Neural progenitor cell (in vitro differentiated cells): ENCODE data around the gene GNG14. TPM values are rescaled to one million over a fixed set of nuclear protein-coding genes. Genes with fewer than 3 reads are reported as not detected.
A peak's percentile ranks its signal among the peaks of the same experiment; 100 is the strongest.

Experiments used
- DNase-seq: peaks from one replicate; pipeline ENCODE4 v3.0.0-alpha.2; 2016; ENCODE audit warnings: low spot score
- H2AFZ ChIP-seq: fragments of 200-600 bp; sonication (generic); replicated peaks from 2 replicates; pipeline ENCODE4 v1.6.1; 2016; ENCODE audit warnings: antibody characterized with exemption
- H3F3A ChIP-seq: fragments of 200-600 bp; sonication (generic); 2 replicates; pipeline ENCODE4 v1.6.1; 2016; ENCODE audit warnings: antibody characterized with exemption, low read depth
- H3K27ac ChIP-seq: fragments of 200-600 bp; sonication (generic); 2 replicates; pipeline ENCODE4 v1.5.1; 2016; ENCODE audit warnings: mild to moderate bottlenecking
- H3K27me3 ChIP-seq: fragments of 200-600 bp; sonication (generic); 2 replicates; pipeline ENCODE4 v1.6.1; 2016; ENCODE audit warnings: mild to moderate bottlenecking, moderate library complexity
- H3K36me3 ChIP-seq: fragments of 200-600 bp; sonication (generic); 2 replicates; pipeline ENCODE4 v1.5.1; 2016
- H3K4me1 ChIP-seq: fragments of 200-600 bp; sonication (generic); 2 replicates; pipeline ENCODE4 v1.6.1; 2016; ENCODE audit warnings: mixed run types
- H3K4me2 ChIP-seq: fragments of 200-600 bp; sonication (generic); 2 replicates; pipeline ENCODE4 v1.6.1; 2016
- H3K4me3 ChIP-seq: fragments of 200-600 bp; sonication (generic); 2 replicates; pipeline ENCODE4 v1.5.1; 2016
- H3K79me2 ChIP-seq: fragments of 200-600 bp; sonication (generic); 2 replicates; pipeline ENCODE4 v1.6.1; 2016; ENCODE audit warnings: low read depth
- H3K9ac ChIP-seq: fragments of 200-600 bp; sonication (generic); 2 replicates; pipeline ENCODE4 v1.6.1; 2016
- H3K9me3 ChIP-seq: fragments of 200-600 bp; sonication (generic); 2 replicates; pipeline ENCODE4 v1.5.1; 2016; ENCODE audit warnings: low read depth
- H4K20me1 ChIP-seq: fragments of 200-600 bp; sonication (generic); 2 replicates; pipeline ENCODE4 v1.6.1; 2016; ENCODE audit warnings: low read depth
- H3K27ac Mint-ChIP-seq: 3 replicates; pipeline ENCODE4 v1.8.0; 2021; ENCODE audit warnings: mixed read lengths
- H3K27me3 Mint-ChIP-seq: 2 replicates; pipeline ENCODE4 v1.8.0; 2022; ENCODE audit warnings: low read depth, mild to moderate bottlenecking, inconsistent platforms, moderate library complexity, mixed read lengths; ENCODE audit not compliant: insufficient read depth
- H3K36me3 Mint-ChIP-seq: 3 replicates; pipeline ENCODE4 v1.8.0; 2021; ENCODE audit warnings: mixed read lengths
- H3K4me1 Mint-ChIP-seq: 3 replicates; pipeline ENCODE4 v1.8.0; 2021; ENCODE audit warnings: mixed read lengths
- H3K4me3 Mint-ChIP-seq: 3 replicates; pipeline ENCODE4 v1.8.0; 2021; ENCODE audit warnings: mild to moderate bottlenecking, moderate library complexity, mixed read lengths
- H3K9me3 Mint-ChIP-seq: 3 replicates; pipeline ENCODE4 v1.8.0; 2020; ENCODE audit warnings: mixed read lengths
- CTCF ChIP-seq: fragments of 200-600 bp; sonication (generic); IDR thresholded peaks from 2 replicates; pipeline ENCODE4 v1.5.1; 2017; ENCODE audit warnings: antibody characterized with exemption, mild to moderate bottlenecking
- EZH2 ChIP-seq: fragments of 200-600 bp; sonication (generic); IDR thresholded peaks from 2 replicates; pipeline ENCODE4 v1.6.1; 2017; ENCODE audit warnings: antibody characterized with exemption, mild to moderate bottlenecking, moderate library complexity
- EZH2phosphoT487 ChIP-seq: fragments of 200-600 bp; sonication (generic); IDR thresholded peaks from 2 replicates; pipeline ENCODE4 v1.6.1; 2017; ENCODE audit warnings: antibody characterized with exemption
- total RNA-seq: library from RNA; depleted of rRNA; stranded (reverse); fragments of >200 nt; gene quantifications from 2 replicates; pipeline ENCODE4 v1.2.3, GENCODE V29; 2015; ENCODE audit warnings: low replicate concordance

The GNG14 gene
- total RNA-seq, 1 donor from 2014 or later, result not detected

GRCh38 chr19:12681074-12681987 is 6.5 kb upstream of the GNG14 start, which contains the start of gene DHPS:
Gene DHPS (minus strand): TSS chr19:12681880. CDS start chr19:12681766, 114 bp downstream.
- H3K36me3 ChIP-seq, result no peaks in the 10 kb centered on the region
- peak within 1 kb of the TSS; percentile 96 for H3K27ac ChIP-seq
- peaks cover 4% of the 10 kb centered on the region for H3K27me3 Mint-ChIP-seq

GRCh38 chr19:12685831-12686230 is 2.0 kb upstream of the GNG14 start:
- Histone ChIP-seq H2AFZ (no peak overlapping the region), H4K20me1 (no peaks in the 10 kb centered on the region), H3F3A (peaks cover 21% of the 10 kb centered on the region), H3K79me2 (no peaks in the 10 kb centered on the region), H3K9me3 (no peaks in the 10 kb centered on the region), H3K4me3 (no peak overlapping the region), H3K4me1 (no peaks in the 10 kb centered on the region), H3K4me2 (no peak overlapping the region), H3K9ac (no peak overlapping the region), H3K27ac (no peak overlapping the region), H3K36me3 (no peaks in the 10 kb centered on the region), H3K27me3 (no peaks in the 10 kb centered on the region)
- peak overlapping the region; percentile 18 for H3K27ac Mint-ChIP-seq
- H3K9me3 Mint-ChIP-seq, result no peaks in the 10 kb centered on the region
- no peak for TF ChIP-seq EZH2phosphoT487
- no peak for TF ChIP-seq EZH2
- TF ChIP-seq CTCF, result no peak
- H3K4me3 Mint-ChIP-seq, result peak overlapping the region; percentile 10
- DNase-seq, result no peak
- H3K27me3 Mint-ChIP-seq, result peaks cover 4% of the 10 kb centered on the region
- H3K36me3 Mint-ChIP-seq, result peaks cover 7% of the 10 kb centered on the region
- peaks cover 4% of the 10 kb centered on the region for H3K4me1 Mint-ChIP-seq

More at GRCh38 chr19:12681074-12681987, 6.5 kb upstream of the GNG14 start, which contains the start of gene DHPS:
- H3K27ac Mint-ChIP-seq, result peak within 1 kb of the TSS; percentile 85
- peak; percentile 13 for TF ChIP-seq CTCF
- TF ChIP-seq EZH2phosphoT487, result no peak
- H3K9me3 ChIP-seq, result no peaks in the 10 kb centered on the region
- peaks cover 5% of the 10 kb centered on the region for H3K4me1 Mint-ChIP-seq
- H3K4me2 ChIP-seq, result peak within 1 kb of the TSS; percentile 68
- peaks cover 15% of the 10 kb centered on the region for H3K36me3 Mint-ChIP-seq
- no peaks in the 10 kb centered on the region for H3K9me3 Mint-ChIP-seq
- no peaks in the 10 kb centered on the region for H3K4me1 ChIP-seq
- peak within 1 kb of the TSS; percentile 70 for H3K4me3 ChIP-seq
- peak; percentile 98 for DNase-seq
- H3K79me2 ChIP-seq, result peaks cover 9% of the 10 kb centered on the region
- H3K27me3 ChIP-seq, result no peaks in the 10 kb centered on the region
- H3K9ac ChIP-seq, result peak within 1 kb of the TSS; percentile 48
- H3F3A ChIP-seq, result peaks cover 40% of the 10 kb centered on the region
- peak within 1 kb of the TSS; percentile 67 for H2AFZ ChIP-seq
- no peaks in the 10 kb centered on the region for H4K20me1 ChIP-seq
- H3K4me3 Mint-ChIP-seq, result peak within 1 kb of the TSS; percentile 94

- H2AFZ ChIP-seq, result no peak overlapping the region
- H3K36me3 Mint-ChIP-seq, result peaks cover 3% of the 10 kb centered on the region
- no peaks in the 10 kb centered on the region for H3F3A ChIP-seq
- no peaks in the 10 kb centered on the region for H4K20me1 ChIP-seq
- no peaks in the 10 kb centered on the region for H3K79me2 ChIP-seq
- H3K27me3 ChIP-seq, result no peaks in the 10 kb centered on the region
- H3K36me3 ChIP-seq, result no peaks in the 10 kb centered on the region
- no peak overlapping the region for H3K4me2 ChIP-seq
- H3K4me3 ChIP-seq, result no peak overlapping the region
- no peak overlapping the region for H3K27ac ChIP-seq
- H3K9me3 Mint-ChIP-seq, result no peaks in the 10 kb centered on the region
- H3K9me3 ChIP-seq, result no peaks in the 10 kb centered on the region
- no peaks in the 10 kb centered on the region for H3K27me3 Mint-ChIP-seq
- H3K4me3 Mint-ChIP-seq, result no peak overlapping the region
- no peak overlapping the region for H3K9ac ChIP-seq
- H3K27ac Mint-ChIP-seq, result no peak overlapping the region
- no peaks in the 10 kb centered on the region for H3K4me1 ChIP-seq
- no peaks in the 10 kb centered on the region for H3K4me1 Mint-ChIP-seq
- DNase-seq, result no peak
- no peak for TF ChIP-seq CTCF
- TF ChIP-seq EZH2phosphoT487, result no peak
- TF ChIP-seq EZH2, result no peak
Measured at GRCh38 chr19:12689012-12689411, 1.2 kb downstream of the GNG14 start.
